ENCODE data around the gene ASIC3. TPM values are rescaled to one million over a fixed set of nuclear protein-coding genes. Genes with fewer than 3 reads are reported as not detected.

The ASIC3 gene
- polyA plus RNA-seq, 2 of the 4 experiments (the other 2 are of a cell fraction): 4.1 to 9.8 TPM

GRCh38 chr7:151038951-151039849, 9.1 kb upstream of the ASIC3 start:
- ATAC-seq: peak; percentile 81 to 88
- H3K9me3 ChIP-seq: no peaks in the 10 kb centered on the region
- peak overlapping the region; percentile 65 for H3K4me2 ChIP-seq
- POLR2A ChIA-PET: interaction anchor here (0.8 to 1.8 kb wide), 5 partner anchors 8 to 41 kb away, joined by 3 to 15 read pairs (median 9); partner anchors contain the start of genes ABCB8, ASIC3, CDK5 and FASTK
- peak overlapping the region; percentile 79 to 88 for H3K27ac ChIP-seq
- WGBS (ENCODE audit: missing lambda C conversion rate): 15% methylated on average over 11 of the region's 12 CpGs
- DNase-seq (ENCODE audit: low read depth in 1 of 2, low spot score in 1 of 2): peak; percentile 79 to 93
- no peak overlapping the region for H3K4me3 ChIP-seq
- H3K4me1 ChIP-seq: peaks cover 33% of the 10 kb centered on the region
- CTCF ChIA-PET: interaction anchor here (1.0 to 4.4 kb wide), 10 partner anchors 9 to 81 kb away, joined by 3 to 24 read pairs (median 5); partner anchors contain the start of genes ABCB8 and ATG9B
- peak; percentile 96 for FAIRE-seq
- TF ChIP-seq CHD2 (IDR thresholded peaks at IDR 0.05; ENCODE audit: low read length, partially characterized antibody) (no peak), RFX5 (IDR thresholded peaks at IDR 0.05) (no peak), RCOR1 (IDR thresholded peaks at IDR 0.05; ENCODE audit: low read depth, low read length) (no peak), E2F6 (IDR thresholded peaks at IDR 0.05; ENCODE audit: borderline replicate concordance, low read depth) (no peak; the same call in 1 of the 2 replicates), FOSL2 (IDR thresholded peaks at IDR 0.05) (peak; percentile 59; the same call in 1 of the 2 replicates), FOSL2 (CRISPR knock-in tag; IDR thresholded peaks at IDR 0.05) (peak; percentile 90), REST (IDR thresholded peaks at IDR 0.05) (no peak), HOXA7 (CRISPR knock-in tag; IDR thresholded peaks at IDR 0.05) (no peak), CBX8 (IDR thresholded peaks at IDR 0.05) (no peak), POLR2AphosphoS2 (conservative IDR thresholded peaks at IDR 0.05; ENCODE audit: low read length) (no peak), POLR2A (IDR thresholded peaks at IDR 0.05; ENCODE audit: low read length) (peak; percentile 48), JUN (IDR thresholded peaks at IDR 0.05) (peak; percentile 41 to 59; a peak in 4 of 5 replicates), MAFK (IDR thresholded peaks at IDR 0.05; ENCODE audit: partially characterized antibody) (peak; percentile 33), JUNB (IDR thresholded peaks at IDR 0.05) (peak; percentile 49), MAX (IDR thresholded peaks at IDR 0.05) (peak; percentile 39; the same call in 1 of the 2 replicates), GATA3 (IDR thresholded peaks at IDR 0.05; ENCODE audit: borderline replicate concordance) (peak; percentile 50; the same call in 1 of the 2 replicates), BCL3 (IDR thresholded peaks at IDR 0.05) (0 out of 3 replicates have a peak, but pooled peaks have one; percentile 43), HEYL (CRISPR knock-in tag; IDR thresholded peaks at IDR 0.05) (no peak), PBX3 (IDR thresholded peaks at IDR 0.05) (peak; percentile 28; the same call in 1 of the 2 replicates), RAD21 (conservative IDR thresholded peaks at IDR 0.05 in 1 of 2, IDR thresholded peaks at IDR 0.05 in 1 of 2) (peak in 1 of 2 experiments; percentile 5; a peak in 2 of 5 replicates)

Measured in A549 (cell line).